Loucy (cell line): ENCODE measurements around the gene TAF12.
"Not testable (repeated sequence)": the region's sequence is repeated elsewhere in the genome, so short reads cannot be mapped to it uniquely, and the experiment has no call there.

ENCODE experiments used
- H2AFZ ChIP-seq: fragments of 200-600 bp; sonication (generic); 2 replicates; pipeline ENCODE4 v1.6.0; 2016; ENCODE audit warnings: antibody characterized with exemption, mild to moderate bottlenecking, low read length, moderate library complexity
- H3F3A ChIP-seq: fragments of 200-600 bp; 2 replicates; pipeline ENCODE4 v1.6.0; 2016; ENCODE audit warnings: antibody characterized with exemption, low read depth, mild to moderate bottlenecking
- H3K27me3 ChIP-seq: fragments of 200-600 bp; sonication (generic); 2 replicates; pipeline ENCODE4 v1.6.1; 2014; ENCODE audit warnings: low read length, mild to moderate bottlenecking; ENCODE audit not compliant: insufficient read depth, poor library complexity, severe bottlenecking
- H3K36me3 ChIP-seq: fragments of 200-600 bp; sonication (generic); 2 replicates; pipeline ENCODE4 v1.6.1; 2016; ENCODE audit warnings: low read length; ENCODE audit not compliant: insufficient read depth
- H3K4me1 ChIP-seq: fragments of 200-600 bp; sonication (generic); 2 replicates; pipeline ENCODE4 v1.5.1; 2014; ENCODE audit warnings: low read length, mild to moderate bottlenecking; ENCODE audit not compliant: insufficient read depth, poor library complexity, severe bottlenecking
- H3K4me2 ChIP-seq: fragments of 200-600 bp; sonication (generic); 2 replicates; pipeline ENCODE4 v1.6.0; 2014; ENCODE audit warnings: antibody characterized with exemption, low read length, low read depth, mild to moderate bottlenecking; ENCODE audit not compliant: poor library complexity, severe bottlenecking
- H3K4me3 ChIP-seq: fragments of 200-600 bp; sonication (generic); 2 replicates; pipeline ENCODE4 v1.5.1; 2014; ENCODE audit warnings: low read length, mild to moderate bottlenecking, mixed read lengths; ENCODE audit not compliant: poor library complexity, severe bottlenecking
- H3K79me2 ChIP-seq: fragments of 200-600 bp; sonication (generic); 2 replicates; pipeline ENCODE4 v1.6.1; 2014; ENCODE audit warnings: low read length; ENCODE audit not compliant: insufficient read depth
- H3K9ac ChIP-seq: fragments of 200-600 bp; sonication (generic); 2 replicates; pipeline ENCODE4 v1.6.0; 2014; ENCODE audit warnings: mild to moderate bottlenecking, low read depth, low read length, moderate library complexity; ENCODE audit not compliant: poor library complexity, severe bottlenecking
- H3K9me2 ChIP-seq: fragments of 200-600 bp; sonication (generic); replicated peaks from 2 replicates; pipeline ENCODE4 v1.6.1; 2016; ENCODE audit warnings: low read depth, low read length, mixed read lengths
- H3K9me3 ChIP-seq: fragments of 200-600 bp; sonication (generic); 2 replicates; pipeline ENCODE4 v1.6.1; 2014; ENCODE audit warnings: mild to moderate bottlenecking, antibody characterized with exemption, low read length, low read depth; ENCODE audit not compliant: insufficient read depth
- H4K20me1 ChIP-seq: fragments of 200-600 bp; sonication (generic); 2 replicates; pipeline ENCODE4 v1.6.0; 2014; ENCODE audit warnings: antibody characterized with exemption, low read length, mild to moderate bottlenecking; ENCODE audit not compliant: insufficient read depth, poor library complexity, severe bottlenecking
- EZH2phosphoT487 ChIP-seq: fragments of 200-600 bp; IDR thresholded peaks from 2 replicates; pipeline ENCODE4 v1.6.1; 2018; ENCODE audit warnings: antibody characterized with exemption, mild to moderate bottlenecking, moderate library complexity, borderline replicate concordance
- TF ChIP-seq, protein P1 (sequence below): fragments of 200-600 bp; sonication (generic); conservative IDR thresholded peaks from 2 replicates; pipeline ENCODE4 v1.5.1; 2014; ENCODE audit warnings: mild to moderate bottlenecking, antibody characterized with exemption, low read length

TAF12 gene

DNA sequence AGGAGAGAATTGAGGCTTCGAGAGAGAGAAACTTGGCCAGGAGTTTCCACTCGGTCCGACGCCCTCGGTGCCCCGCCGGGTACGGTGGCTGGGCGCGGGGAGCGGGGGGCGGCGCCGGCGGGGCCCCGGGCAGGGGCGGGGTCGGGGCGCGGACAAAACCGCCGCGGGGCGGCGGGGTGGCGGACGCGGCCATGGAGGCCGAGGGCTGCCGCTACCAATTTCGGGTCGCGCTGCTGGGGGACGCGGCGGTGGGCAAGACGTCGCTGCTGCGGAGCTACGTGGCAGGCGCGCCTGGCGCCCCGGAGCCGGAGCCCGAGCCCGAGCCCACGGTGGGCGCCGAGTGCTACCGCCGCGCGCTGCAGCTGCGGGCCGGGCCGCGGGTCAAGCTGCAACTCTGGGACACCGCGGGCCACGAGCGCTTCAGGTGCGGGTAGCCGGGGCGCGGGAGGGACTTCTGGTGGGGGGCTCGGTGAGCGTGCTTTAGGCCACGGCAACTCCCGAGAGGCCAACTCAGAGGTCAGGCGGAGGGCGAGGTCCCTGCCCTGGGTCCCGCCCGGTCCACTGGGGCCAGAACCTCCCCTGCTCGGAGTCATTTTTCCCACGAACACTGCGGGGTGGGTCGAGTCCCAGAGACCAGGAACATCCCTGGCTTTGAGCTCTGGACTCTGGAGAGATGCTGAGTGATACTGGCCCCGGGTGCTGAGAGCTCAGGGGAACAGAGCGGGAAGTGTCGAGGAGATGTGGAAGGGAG, 50.4 kb downstream of the TAF12 start:
- peak overlapping the region; percentile 56 for H3K9ac ChIP-seq

DNA sequence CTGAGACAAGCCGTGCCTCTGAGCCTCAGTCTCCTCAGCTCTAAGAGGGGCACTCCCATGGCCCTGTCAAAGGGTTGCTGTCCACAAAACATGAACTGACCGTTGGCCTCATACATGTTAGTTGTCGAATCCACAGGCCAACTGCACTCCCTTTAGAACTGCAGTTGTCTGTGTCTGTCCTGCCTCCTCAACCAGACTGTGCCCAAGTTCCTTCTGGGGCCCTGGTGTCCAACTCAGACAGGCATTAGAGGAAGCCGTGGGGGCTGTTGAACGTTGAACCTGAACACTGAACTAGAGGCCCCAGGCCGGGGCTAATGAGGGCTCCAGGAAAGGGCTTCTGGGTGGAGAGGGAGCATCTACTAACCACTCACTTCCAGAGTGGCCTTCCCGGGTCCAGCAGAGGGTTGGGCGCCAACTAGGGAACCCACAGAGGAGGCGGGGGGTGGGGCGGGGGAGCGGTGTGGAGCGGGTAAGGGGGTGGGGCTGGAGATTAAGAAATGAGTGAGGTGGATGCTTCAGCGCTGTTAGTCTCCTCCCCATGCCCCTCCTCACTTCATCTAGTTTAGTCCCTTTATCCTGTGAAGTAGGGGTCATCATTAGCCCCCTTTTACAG, 51.1 kb downstream of the TAF12 start, which contains the start of gene RAB42:
TSS of gene RAB42 (plus strand) at position 558 of the 613 bp plus-strand sequence. CDS start 247 bp downstream, outside the sequence.
- Histone ChIP-seq H3K4me3 (peak within 1 kb of the TSS; percentile 74), H2AFZ (peak within 1 kb of the TSS; percentile 89)

More for the DNA sequence above, 50.4 kb downstream of the TAF12 start:
- no peaks in the 10 kb centered on the region for H4K20me1 ChIP-seq
- peak overlapping the region; percentile 89 for H2AFZ ChIP-seq
- no peaks in the 10 kb centered on the region for H3K36me3 ChIP-seq
- H3K4me2 ChIP-seq = peak overlapping the region; percentile 78
- H3K4me3 ChIP-seq = peak overlapping the region; percentile 74
- no peaks in the 10 kb centered on the region for H3K9me3 ChIP-seq
- no peaks in the 10 kb centered on the region for H3K79me2 ChIP-seq
- H3K27me3 ChIP-seq = no peaks in the 10 kb centered on the region
- TF ChIP-seq, protein P1, sequence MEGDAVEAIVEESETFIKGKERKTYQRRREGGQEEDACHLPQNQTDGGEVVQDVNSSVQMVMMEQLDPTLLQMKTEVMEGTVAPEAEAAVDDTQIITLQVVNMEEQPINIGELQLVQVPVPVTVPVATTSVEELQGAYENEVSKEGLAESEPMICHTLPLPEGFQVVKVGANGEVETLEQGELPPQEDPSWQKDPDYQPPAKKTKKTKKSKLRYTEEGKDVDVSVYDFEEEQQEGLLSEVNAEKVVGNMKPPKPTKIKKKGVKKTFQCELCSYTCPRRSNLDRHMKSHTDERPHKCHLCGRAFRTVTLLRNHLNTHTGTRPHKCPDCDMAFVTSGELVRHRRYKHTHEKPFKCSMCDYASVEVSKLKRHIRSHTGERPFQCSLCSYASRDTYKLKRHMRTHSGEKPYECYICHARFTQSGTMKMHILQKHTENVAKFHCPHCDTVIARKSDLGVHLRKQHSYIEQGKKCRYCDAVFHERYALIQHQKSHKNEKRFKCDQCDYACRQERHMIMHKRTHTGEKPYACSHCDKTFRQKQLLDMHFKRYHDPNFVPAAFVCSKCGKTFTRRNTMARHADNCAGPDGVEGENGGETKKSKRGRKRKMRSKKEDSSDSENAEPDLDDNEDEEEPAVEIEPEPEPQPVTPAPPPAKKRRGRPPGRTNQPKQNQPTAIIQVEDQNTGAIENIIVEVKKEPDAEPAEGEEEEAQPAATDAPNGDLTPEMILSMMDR = no peak
- no peak for TF ChIP-seq EZH2phosphoT487
- H3F3A ChIP-seq = no peaks in the 10 kb centered on the region; the same call in 1 of the 2 replicates
- peaks cover 8% of the 10 kb centered on the region for H3K4me1 ChIP-seq
- no peaks in the 10 kb centered on the region for H3K9me2 ChIP-seq

DNA sequence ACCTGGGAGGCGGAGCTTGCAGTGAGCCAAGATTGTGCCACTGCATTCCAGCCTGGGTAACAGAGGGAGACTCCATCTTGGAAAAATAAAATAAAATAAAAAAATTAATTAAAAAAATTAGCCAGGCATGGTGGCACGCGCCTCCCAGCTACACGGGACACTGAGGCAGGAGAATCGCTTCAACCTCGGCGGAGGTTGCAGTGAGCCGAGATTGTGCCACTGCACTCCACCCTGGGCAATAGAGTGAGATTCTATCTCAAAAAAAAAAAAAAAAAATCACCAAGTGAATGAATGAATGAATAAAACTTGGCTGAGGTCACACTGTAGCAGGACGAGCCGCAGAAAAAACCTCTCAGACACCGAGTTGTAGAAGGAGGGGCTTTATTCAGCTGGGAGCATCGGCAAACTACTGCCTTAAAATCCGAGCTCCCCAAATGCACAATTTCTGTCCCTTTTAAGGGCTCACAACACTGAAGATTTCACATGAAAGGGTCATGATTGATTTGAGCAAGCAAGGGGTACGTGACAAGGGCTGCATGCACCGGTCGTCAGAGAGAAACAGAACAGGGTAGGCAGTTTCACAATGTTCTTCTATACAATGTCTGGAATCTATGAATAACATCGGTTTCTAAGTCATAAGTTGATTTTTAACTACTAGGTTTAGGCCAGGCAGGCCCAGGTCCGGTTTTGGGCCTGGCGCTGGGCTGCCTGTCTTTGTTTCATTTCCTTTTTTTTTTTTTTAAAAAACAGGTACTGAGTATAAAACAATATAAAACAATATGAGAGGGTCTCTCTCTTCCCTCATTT, 56.1 kb downstream of the TAF12 start:
- H2AFZ ChIP-seq, H3K9me2 ChIP-seq, H4K20me1 ChIP-seq, H3K36me3 ChIP-seq, H3K4me1 ChIP-seq, H3K9ac ChIP-seq, H3K4me2 ChIP-seq, H3K79me2 ChIP-seq, H3K9me3 ChIP-seq, H3F3A ChIP-seq, H3K27me3 ChIP-seq, H3K4me3 ChIP-seq: not testable (repeated sequence)

More for the DNA sequence above, 51.1 kb downstream of the TAF12 start, which contains the start of gene RAB42:
- TF ChIP-seq, protein P1 = no peak
- TF ChIP-seq EZH2phosphoT487 = no peak
- H3K9me2 ChIP-seq = no peaks in the 10 kb centered on the region
- H3K27me3 ChIP-seq = no peaks in the 10 kb centered on the region
- H3F3A ChIP-seq = no peaks in the 10 kb centered on the region; the same call in 1 of the 2 replicates
- H3K4me1 ChIP-seq = peaks cover 8% of the 10 kb centered on the region
- H3K36me3 ChIP-seq = no peaks in the 10 kb centered on the region
- H3K79me2 ChIP-seq = no peaks in the 10 kb centered on the region
- no peaks in the 10 kb centered on the region for H4K20me1 ChIP-seq
- peak within 1 kb of the TSS; percentile 56 for H3K9ac ChIP-seq
- H3K9me3 ChIP-seq = no peaks in the 10 kb centered on the region
- H3K4me2 ChIP-seq = peak within 1 kb of the TSS; percentile 78
